IMR-90 (cell line): ENCODE data around the gene CDH13. TPM values are rescaled to one million over a fixed set of nuclear protein-coding genes. Genes with fewer than 3 reads are reported as not detected.

Source experiments
- ATAC-seq: fragments of 200-7000 bp; cut with Tn5 transposase; 2 replicates; pipeline ENCODE4 v1.9.1; 2020; ENCODE audit warnings: low read depth, mild to moderate bottlenecking, moderate library complexity
- BruUV-seq: library from RNA; stranded (reverse); fragments of 400-500 nt; replicated peaks from 2 replicates; lab custom pipeline; 2021; lab: Mats Ljungman, UMichigan
- CTCF ChIA-PET: fragments of 300-600 bp; formaldehyde crosslinking; extraction: SDS; loops from one replicate; lab custom pipeline; 2021; ENCODE audit warnings: antibody characterized with exemption; lab: Yijun Ruan, JAX
- POLR2A ChIA-PET: fragments of 300-600 bp; sonication (Branson Sonifier 250); formaldehyde crosslinking; loops from one replicate; lab custom pipeline; 2022; ENCODE audit warnings: antibody characterized with exemption; ENCODE audit not compliant: unreplicated experiment; lab: Charles Lee
- DNase-seq: peaks from one replicate; pipeline ENCODE4 v3.0.0; 2013
- H2AFZ ChIP-seq: replicated peaks from 2 replicates; pipeline ENCODE3; 2013; ENCODE audit warnings: low read length, mild to moderate bottlenecking; ENCODE audit not compliant: poor library complexity
- H2AK5ac ChIP-seq: 2 replicates; pipeline ENCODE4 v1.6.1; 2013; ENCODE audit warnings: low read depth, low read length, inconsistent platforms
- H2AK9ac ChIP-seq: replicated peaks from 2 replicates; pipeline ENCODE3; 2013; ENCODE audit warnings: mild to moderate bottlenecking, low read depth, low read length, moderate library complexity; ENCODE audit not compliant: poor library complexity
- H2BK120ac ChIP-seq: 2 replicates; pipeline ENCODE4 v1.6.1; 2013; ENCODE audit warnings: low read depth, low read length, inconsistent platforms
- H2BK15ac ChIP-seq: 3 replicates; pipeline ENCODE4 v1.6.1; 2013; ENCODE audit warnings: low read depth, low read length, inconsistent platforms
- H2BK20ac ChIP-seq: 2 replicates; pipeline ENCODE4 v1.6.1; 2013; ENCODE audit warnings: low read depth, mild to moderate bottlenecking, inconsistent platforms, low read length, moderate library complexity
- H2BK5ac ChIP-seq: 2 replicates; pipeline ENCODE4 v1.6.1; 2013; ENCODE audit warnings: mild to moderate bottlenecking, low read depth, low read length, inconsistent platforms; ENCODE audit not compliant: poor library complexity, severe bottlenecking
- H3K14ac ChIP-seq: replicated peaks from 2 replicates; pipeline ENCODE4 v1.6.1; 2013; ENCODE audit warnings: low read depth, low read length, inconsistent platforms
- H3K18ac ChIP-seq: 2 replicates; pipeline ENCODE4 v1.6.1; 2013; ENCODE audit warnings: low read depth, low read length, control low read depth
- H3K23ac ChIP-seq: 2 replicates; pipeline ENCODE4 v1.6.1; 2013; ENCODE audit warnings: low read depth, low read length, inconsistent platforms
- H3K27ac ChIP-seq: 2 replicates; pipeline ENCODE4 v1.5.1; 2013; ENCODE audit warnings: mild to moderate bottlenecking, control low read depth, low read length; ENCODE audit not compliant: insufficient read depth
- H3K27me3 ChIP-seq: 2 replicates; pipeline ENCODE4 v1.6.1; 2013; ENCODE audit warnings: low read length; ENCODE audit not compliant: control insufficient read depth, insufficient read depth
- H3K36me3 ChIP-seq: 2 replicates; pipeline ENCODE4 v1.6.1; 2013; ENCODE audit warnings: low read length, mixed read lengths; ENCODE audit not compliant: control insufficient read depth, insufficient read depth
- H3K4ac ChIP-seq: 2 replicates; pipeline ENCODE4 v1.6.1; 2013; ENCODE audit warnings: low read depth, low read length, inconsistent platforms
- H3K4me1 ChIP-seq: 2 replicates; pipeline ENCODE4 v1.6.1; 2013; ENCODE audit warnings: low read length, mixed read lengths; ENCODE audit not compliant: control insufficient read depth, insufficient read depth
- H3K4me2 ChIP-seq: 2 replicates; pipeline ENCODE4 v1.6.1; 2013; ENCODE audit warnings: low read depth, mild to moderate bottlenecking, control low read depth, low read length, moderate library complexity
- H3K4me3 ChIP-seq: 2 replicates; pipeline ENCODE4 v1.5.1; 2013; ENCODE audit warnings: low read depth, mild to moderate bottlenecking, control low read depth, low read length, moderate library complexity; ENCODE audit not compliant: insufficient read depth
- H3K56ac ChIP-seq: 2 replicates; pipeline ENCODE4 v1.6.1; 2013; ENCODE audit warnings: low read length, inconsistent platforms; ENCODE audit not compliant: insufficient read depth; ENCODE audit errors: extremely low read depth
- H3K79me1 ChIP-seq, 2 experiments: 2 replicates each; pipeline ENCODE4 v1.6.1; 2013; ENCODE audit warnings: low read length in 2 of 2, inconsistent platforms in 1 of 2, low read depth in 1 of 2
- H3K9ac ChIP-seq: 2 replicates; pipeline ENCODE4 v1.6.1; 2013; ENCODE audit warnings: low read depth, low read length, control low read depth
- H3K9me1 ChIP-seq: 2 replicates; pipeline ENCODE4 v1.6.1; 2013; ENCODE audit warnings: low read length, inconsistent platforms; ENCODE audit not compliant: insufficient read depth
- H3K9me3 ChIP-seq: 2 replicates; pipeline ENCODE4 v1.6.1; 2013; ENCODE audit warnings: low read length; ENCODE audit not compliant: control insufficient read depth, insufficient read depth
- H4K20me1 ChIP-seq: 2 replicates; pipeline ENCODE4 v1.6.1; 2013; ENCODE audit warnings: low read length, inconsistent platforms; ENCODE audit not compliant: insufficient read depth
- H4K5ac ChIP-seq: 2 replicates; pipeline ENCODE4 v1.6.1; 2013; ENCODE audit warnings: mild to moderate bottlenecking, low read depth, low read length, control low read depth
- H4K8ac ChIP-seq, 2 experiments: 2 replicates each; pipeline ENCODE4 v1.6.1; 2013; ENCODE audit warnings: low read depth in 2 of 2, low read length in 2 of 2, control low read depth in 1 of 2, inconsistent platforms in 1 of 2
- H4K91ac ChIP-seq: 2 replicates; pipeline ENCODE4 v1.6.1; 2013; ENCODE audit warnings: low read depth, low read length, inconsistent platforms; ENCODE audit not compliant: insufficient read depth
- BHLHE40 ChIP-seq: fragments of 150-350 bp; IDR thresholded peaks from 2 replicates; pipeline ENCODE4 v1.6.1; 2016; ENCODE audit warnings: mild to moderate bottlenecking, low read depth, low read length
- CEBPB ChIP-seq: IDR thresholded peaks from 2 replicates; pipeline ENCODE4 v1.6.1; 2012; ENCODE audit warnings: low read depth, low read length, improper control_type of control experiment
- CHD1 ChIP-seq: IDR thresholded peaks from 2 replicates; pipeline ENCODE4 v1.6.1; 2012; ENCODE audit warnings: low read depth, low read length, improper control_type of control experiment
- FOS ChIP-seq: fragments of 150-350 bp; IDR thresholded peaks from 2 replicates; pipeline ENCODE4 v1.6.1; 2016; ENCODE audit warnings: low read depth, low read length
- MAFK ChIP-seq: IDR thresholded peaks from 2 replicates; pipeline ENCODE4 v1.6.1; 2012; ENCODE audit warnings: low read depth, low read length, improper control_type of control experiment
- MAZ ChIP-seq: IDR thresholded peaks from 2 replicates; pipeline ENCODE4 v1.6.1; 2012; ENCODE audit warnings: low read depth, mild to moderate bottlenecking, low read length, improper control_type of control experiment, moderate library complexity, borderline replicate concordance
- MXI1 ChIP-seq: IDR thresholded peaks from 2 replicates; pipeline ENCODE4 v1.6.1; 2012; ENCODE audit warnings: low read depth, mild to moderate bottlenecking, low read length, moderate library complexity, borderline replicate concordance
- NFE2L2 ChIP-seq: fragments of 150-350 bp; IDR thresholded peaks from 2 replicates; pipeline ENCODE4 v1.6.1; 2016; ENCODE audit warnings: low read depth, mild to moderate bottlenecking, low read length
- POLR2A ChIP-seq: IDR thresholded peaks from 2 replicates; pipeline ENCODE4 v1.6.1; 2012; ENCODE audit warnings: mild to moderate bottlenecking, low read depth, low read length
- RAD21 ChIP-seq: IDR thresholded peaks from 2 replicates; pipeline ENCODE4 v1.6.1; 2012; ENCODE audit warnings: low read length, improper control_type of control experiment
- RCOR1 ChIP-seq: IDR thresholded peaks from 2 replicates; pipeline ENCODE4 v1.6.1; 2012; ENCODE audit warnings: mild to moderate bottlenecking, low read length, improper control_type of control experiment; ENCODE audit not compliant: insufficient replicate concordance
- RFX5 ChIP-seq: IDR thresholded peaks from 2 replicates; pipeline ENCODE4 v1.8.0; 2012; ENCODE audit warnings: low read depth, mild to moderate bottlenecking, low read length, moderate library complexity
- SMC3 ChIP-seq: fragments of 150-350 bp; IDR thresholded peaks from 2 replicates; pipeline ENCODE4 v1.6.1; 2016; ENCODE audit warnings: low read depth, mild to moderate bottlenecking, antibody characterized with exemption, low read length, moderate library complexity
- WGBS, 2 experiments: methylation state at CpG; one replicate each; pipeline versions ENCODE4 v1.1.5 to v1.1.7; 2013; ENCODE audit warnings: missing lambda C conversion rate in 2 of 2; ENCODE audit not compliant: insufficient read length in 1 of 2; ENCODE audit errors: extremely low coverage in 2 of 2; 5-methylcytosine and 5-hydroxymethylcytosine counted together
- dilution Hi-C: fragments of 300-500 bp; cut with HindIII; formaldehyde crosslinking; loops from one replicate; pipeline ENCODE4 v1.14.3; 2018; ENCODE audit warnings: low sequenced_read_pairs; ENCODE audit not compliant: unreplicated experiment
- in situ Hi-C: fragments of 300-500 bp; cut with MboI; formaldehyde crosslinking; loops from 3 replicates; pipeline ENCODE4 v1.14.3; 2019; ENCODE audit warnings: low sequenced_read_pairs, inconsistent platforms, mixed read lengths
- intact Hi-C: fragments of 100-400 bp; cut with micrococcal nuclease; formaldehyde crosslinking; loops from 2 replicates; pipeline ENCODE4 v1.10.0; 2022
- polyA plus RNA-seq, 3 experiments: library from polyadenylated mRNA; depleted of rRNA; stranded (reverse); fragments of >200 nt; gene quantifications; 2 replicates each; pipeline ENCODE4 v1.2.3, GENCODE V29; 2012; ENCODE audit warnings: low replicate concordance in 1 of 3
- total RNA-seq: library from RNA; depleted of rRNA; stranded (reverse); fragments of >200 nt; gene quantifications from 2 replicates; pipeline ENCODE4 v1.2.3, GENCODE V29; 2012
- TF ChIP-seq, protein P1 (sequence below): conservative IDR thresholded peaks from 2 replicates; pipeline ENCODE4 v1.5.1; 2012; ENCODE audit warnings: mild to moderate bottlenecking, low read depth, low read length, improper control_type of control experiment
- TF ChIP-seq, protein P2 (sequence below): fragments of 150-350 bp; IDR thresholded peaks from 2 replicates; pipeline ENCODE4 v1.6.1; 2017; ENCODE audit warnings: mild to moderate bottlenecking, antibody characterized with exemption, low read length, low read depth
- TF ChIP-seq, protein P3 (sequence below): fragments of 150-350 bp; IDR thresholded peaks from 2 replicates; pipeline ENCODE4 v1.6.1; 2016; ENCODE audit warnings: low read depth, mild to moderate bottlenecking, low read length, moderate library complexity, borderline replicate concordance

Gene CDH13
- total and polyA plus RNA-seq, 2 of the 4 experiments (the other 2 are of a cell fraction): 61.6 to 74.7 TPM

DNA sequence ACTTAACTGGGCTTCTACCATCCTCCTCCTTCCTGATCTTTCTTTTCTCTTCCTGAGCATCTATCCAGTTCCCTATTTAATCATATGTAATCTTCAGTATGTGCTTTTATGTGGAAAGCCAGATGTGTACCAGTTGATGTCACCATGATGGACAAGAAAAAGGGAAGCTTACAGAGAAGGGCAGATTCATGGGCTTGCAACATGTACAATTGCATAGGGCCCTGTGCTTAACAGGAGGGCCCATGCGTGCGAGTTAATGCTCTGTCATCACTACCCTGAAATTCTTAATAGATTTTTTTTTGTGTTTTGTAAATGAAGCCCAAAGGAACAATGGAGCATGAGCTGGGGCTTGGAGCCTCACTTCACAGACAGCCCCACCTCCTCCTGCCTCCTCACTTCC, 124.3 kb downstream of the CDH13 start:
- dilution Hi-C loops (no loop called here), in situ Hi-C loops (no loop called here), intact Hi-C loops (no loop called here)
- Histone ChIP-seq H2BK120ac (no peak overlapping the region), H3K9ac (no peak overlapping the region), H3K4me1 (peaks cover 4% of the 10 kb centered on the region; the same call in 1 of the 2 replicates), H4K8ac (no peak overlapping the region), H3K4me3 (no peak overlapping the region), H4K5ac (no peak overlapping the region), H3K4ac (no peak overlapping the region), H2BK5ac (no peak overlapping the region), H4K20me1 (no peaks in the 10 kb centered on the region), H3K79me1 (peaks cover 0 to 46% of the 10 kb centered on the region in 2 experiments; a peak in 2 of 4 replicates), H2BK20ac (no peak overlapping the region), H3K27me3 (no peaks in the 10 kb centered on the region), H3K27ac (no peak overlapping the region), H3K23ac (no peak overlapping the region), H2AFZ (no peak overlapping the region), H4K91ac (no peak overlapping the region), H3K9me3 (no peaks in the 10 kb centered on the region), H3K18ac (no peak overlapping the region), H3K4me2 (no peak overlapping the region), H3K36me3 (no peaks in the 10 kb centered on the region), H3K14ac (no peak overlapping the region), H3K56ac (no peak overlapping the region), H2BK15ac (no peak overlapping the region), H3K9me1 (peaks cover 7% of the 10 kb centered on the region; the same call in 1 of the 2 replicates), H2AK5ac (no peak overlapping the region), H2AK9ac (no peak overlapping the region)
- ChIA-PET CTCF (no interaction called here), POLR2A (no interaction called here)
- DNase-seq (no peak), ATAC-seq (no peak)
- no CpG with 5 or more reads among the region's 2 CpGs for WGBS, 2 experiments
- BruUV-seq: no TSS peak
- TF ChIP-seq MAZ: no peak
- TF ChIP-seq MXI1: no peak
- TF ChIP-seq, protein P1, sequence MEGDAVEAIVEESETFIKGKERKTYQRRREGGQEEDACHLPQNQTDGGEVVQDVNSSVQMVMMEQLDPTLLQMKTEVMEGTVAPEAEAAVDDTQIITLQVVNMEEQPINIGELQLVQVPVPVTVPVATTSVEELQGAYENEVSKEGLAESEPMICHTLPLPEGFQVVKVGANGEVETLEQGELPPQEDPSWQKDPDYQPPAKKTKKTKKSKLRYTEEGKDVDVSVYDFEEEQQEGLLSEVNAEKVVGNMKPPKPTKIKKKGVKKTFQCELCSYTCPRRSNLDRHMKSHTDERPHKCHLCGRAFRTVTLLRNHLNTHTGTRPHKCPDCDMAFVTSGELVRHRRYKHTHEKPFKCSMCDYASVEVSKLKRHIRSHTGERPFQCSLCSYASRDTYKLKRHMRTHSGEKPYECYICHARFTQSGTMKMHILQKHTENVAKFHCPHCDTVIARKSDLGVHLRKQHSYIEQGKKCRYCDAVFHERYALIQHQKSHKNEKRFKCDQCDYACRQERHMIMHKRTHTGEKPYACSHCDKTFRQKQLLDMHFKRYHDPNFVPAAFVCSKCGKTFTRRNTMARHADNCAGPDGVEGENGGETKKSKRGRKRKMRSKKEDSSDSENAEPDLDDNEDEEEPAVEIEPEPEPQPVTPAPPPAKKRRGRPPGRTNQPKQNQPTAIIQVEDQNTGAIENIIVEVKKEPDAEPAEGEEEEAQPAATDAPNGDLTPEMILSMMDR: no peak
- no peak for TF ChIP-seq BHLHE40
- no peak for TF ChIP-seq CHD1
- no peak for TF ChIP-seq RCOR1
- no peak for TF ChIP-seq RFX5
- TF ChIP-seq SMC3: no peak
- no peak for TF ChIP-seq POLR2A
- no peak for TF ChIP-seq RAD21
- TF ChIP-seq MAFK: no peak
- TF ChIP-seq, protein P2, sequence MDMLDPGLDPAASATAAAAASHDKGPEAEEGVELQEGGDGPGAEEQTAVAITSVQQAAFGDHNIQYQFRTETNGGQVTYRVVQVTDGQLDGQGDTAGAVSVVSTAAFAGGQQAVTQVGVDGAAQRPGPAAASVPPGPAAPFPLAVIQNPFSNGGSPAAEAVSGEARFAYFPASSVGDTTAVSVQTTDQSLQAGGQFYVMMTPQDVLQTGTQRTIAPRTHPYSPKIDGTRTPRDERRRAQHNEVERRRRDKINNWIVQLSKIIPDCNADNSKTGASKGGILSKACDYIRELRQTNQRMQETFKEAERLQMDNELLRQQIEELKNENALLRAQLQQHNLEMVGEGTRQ: no peak
- TF ChIP-seq CEBPB: no peak
- TF ChIP-seq NFE2L2: no peak
- TF ChIP-seq, protein P3, sequence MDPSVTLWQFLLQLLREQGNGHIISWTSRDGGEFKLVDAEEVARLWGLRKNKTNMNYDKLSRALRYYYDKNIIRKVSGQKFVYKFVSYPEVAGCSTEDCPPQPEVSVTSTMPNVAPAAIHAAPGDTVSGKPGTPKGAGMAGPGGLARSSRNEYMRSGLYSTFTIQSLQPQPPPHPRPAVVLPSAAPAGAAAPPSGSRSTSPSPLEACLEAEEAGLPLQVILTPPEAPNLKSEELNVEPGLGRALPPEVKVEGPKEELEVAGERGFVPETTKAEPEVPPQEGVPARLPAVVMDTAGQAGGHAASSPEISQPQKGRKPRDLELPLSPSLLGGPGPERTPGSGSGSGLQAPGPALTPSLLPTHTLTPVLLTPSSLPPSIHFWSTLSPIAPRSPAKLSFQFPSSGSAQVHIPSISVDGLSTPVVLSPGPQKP: no peak
- no peak for TF ChIP-seq FOS
